ENCODE data around the gene ATOH8. TPM values are rescaled to one million over a fixed set of nuclear protein-coding genes. Genes with fewer than 3 reads are reported as not detected.
A peak's percentile ranks its signal among the peaks of the same experiment; 100 is the strongest.
"Not testable (repeated sequence)": the region's sequence is repeated elsewhere in the genome, so short reads cannot be mapped to it uniquely, and the experiment has no call there.

The ATOH8 gene
- polyA plus RNA-seq, 1 experiment, result 2.8 TPM

- Histone ChIP-seq H3K9me3 (ENCODE audit: control insufficient read depth, insufficient read depth, low read length) (no peaks in the 10 kb centered on the region), H3K4me3 (ENCODE audit: low read depth, low read length) (no peak overlapping the region), H3K27ac (ENCODE audit: low read depth, low read length) (no peak overlapping the region), H3K27me3 (ENCODE audit: control insufficient read depth, insufficient read depth, low read length) (peaks cover 5% of the 10 kb centered on the region)
- peak; percentile 86 for TF ChIP-seq CTCF (IDR thresholded peaks at IDR 0.05; ENCODE audit: low read depth, low read length)
- ChIA-PET POLR2A (interaction anchor here (0.6 to 1.3 kb wide), 4 partner anchors 62 to 287 kb away, joined by 3 to 5 read pairs (median 3); partner anchors contain the start of gene ST3GAL5), CTCF (interaction anchor here (0.5 to 13.1 kb wide), 65 partner anchors 8 to 290 kb away, joined by 3 to 375 read pairs (median 5); partner anchors contain the start of genes ATOH8, PTCD3 and ST3GAL5)
- no peak for DNase-seq (ENCODE audit: low read depth, low spot score)
Measured at GRCh38 chr2:85826990-85827878, 73.4 kb downstream of the ATOH8 start.

- no peak overlapping the region for H3K4me3 ChIP-seq (ENCODE audit: low read depth, low read length)
- POLR2A ChIA-PET, result interaction anchor here (0.6 to 1.3 kb wide), 2 partner anchors 61 to 251 kb away, joined by 3 read pairs; partner anchors contain the start of gene ST3GAL5
- TF ChIP-seq CTCF (IDR thresholded peaks at IDR 0.05; ENCODE audit: low read depth, low read length), result no peak
- CTCF ChIA-PET, result interaction anchor here (0.5 to 13.1 kb wide), 63 partner anchors 8 to 290 kb away, joined by 3 to 375 read pairs (median 5); partner anchors contain the start of genes ATOH8, PTCD3 and ST3GAL5
- no peaks in the 10 kb centered on the region for H3K9me3 ChIP-seq (ENCODE audit: control insufficient read depth, insufficient read depth, low read length)
- H3K27ac ChIP-seq (ENCODE audit: low read depth, low read length), result no peak overlapping the region
- no peak for DNase-seq (ENCODE audit: low read depth, low spot score)
- H3K27me3 ChIP-seq (ENCODE audit: control insufficient read depth, insufficient read depth, low read length), result peaks cover 2% of the 10 kb centered on the region
Measured at GRCh38 chr2:85827879-85828569, 74.2 kb downstream of the ATOH8 start.

DNA sequence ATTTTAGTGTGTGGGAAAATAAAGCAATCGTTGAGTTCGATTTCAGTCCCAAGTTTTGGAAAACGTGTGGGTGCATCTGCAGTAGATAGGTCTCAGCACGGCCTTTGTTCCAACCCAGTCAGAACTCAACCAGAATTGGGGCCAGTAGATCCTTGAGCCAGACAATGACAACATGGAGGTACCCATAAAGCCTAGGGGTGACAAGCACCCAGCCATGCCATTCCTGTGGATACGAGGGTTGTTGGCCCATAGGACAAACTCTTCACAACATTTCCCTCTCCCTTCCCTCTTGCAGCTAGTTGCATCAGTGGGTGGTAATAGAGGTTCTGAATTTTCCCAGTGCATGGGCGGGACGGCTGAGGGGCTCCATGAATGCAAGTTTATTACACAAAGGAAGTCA is 74.9 kb downstream of the ATOH8 start:
- Histone ChIP-seq H3K27me3 (ENCODE audit: control insufficient read depth, insufficient read depth, low read length) (peaks cover 2% of the 10 kb centered on the region), H3K27ac (ENCODE audit: low read depth, low read length) (no peak overlapping the region), H3K9me3 (ENCODE audit: control insufficient read depth, insufficient read depth, low read length) (no peaks in the 10 kb centered on the region), H3K4me3 (ENCODE audit: low read depth, low read length) (no peak overlapping the region)
- no peak for TF ChIP-seq CTCF (IDR thresholded peaks at IDR 0.05; ENCODE audit: low read depth, low read length)
- ChIA-PET CTCF (interaction anchor here (0.6 to 13.1 kb wide), 3 partner anchors 14 to 249 kb away, joined by 4 to 375 read pairs (median 4); no protein-coding TSS in a partner anchor), POLR2A (no interaction called here)
- DNase-seq (ENCODE audit: low read depth, low spot score), result no peak

GRCh38 chr2:85829394-85829793 is 75.6 kb downstream of the ATOH8 start:
- DNase-seq (ENCODE audit: low read depth, low spot score); H3K27me3 ChIP-seq (ENCODE audit: control insufficient read depth, insufficient read depth, low read length); H3K4me3 ChIP-seq (ENCODE audit: low read depth, low read length); H3K27ac ChIP-seq (ENCODE audit: low read depth, low read length); H3K9me3 ChIP-seq (ENCODE audit: control insufficient read depth, insufficient read depth, low read length); POLR2A ChIA-PET: not testable (repeated sequence)
- CTCF ChIA-PET, result interaction anchor here (0.6 to 13.1 kb wide), 4 partner anchors 14 to 253 kb away, joined by 3 to 375 read pairs (median 4); no protein-coding TSS in a partner anchor

- no peak for DNase-seq (ENCODE audit: low read depth, low spot score)
- ChIA-PET CTCF (interaction anchor here (0.9 to 13.1 kb wide), 4 partner anchors 11 to 251 kb away, joined by 3 to 375 read pairs (median 3); no protein-coding TSS in a partner anchor), POLR2A (no interaction called here)
- no peak for TF ChIP-seq CTCF (IDR thresholded peaks at IDR 0.05; ENCODE audit: low read depth, low read length)
- Histone ChIP-seq H3K9me3 (ENCODE audit: control insufficient read depth, insufficient read depth, low read length) (no peaks in the 10 kb centered on the region), H3K4me3 (ENCODE audit: low read depth, low read length) (no peak overlapping the region), H3K27ac (ENCODE audit: low read depth, low read length) (no peak overlapping the region), H3K27me3 (ENCODE audit: control insufficient read depth, insufficient read depth, low read length) (peaks cover 2% of the 10 kb centered on the region)
Measured at GRCh38 chr2:85830645-85831044, 76.9 kb downstream of the ATOH8 start.
